ENCODE measurements around the gene ZNF600. TPM values are rescaled to one million over a fixed set of nuclear protein-coding genes. Genes with fewer than 3 reads are reported as not detected.
"Not testable (repeated sequence)": the region's sequence is repeated elsewhere in the genome, so short reads cannot be mapped to it uniquely, and the experiment has no call there.

The ZNF600 gene
- total RNA-seq, 8 experiments from 2014 or later: 0.55 to 10.8 (median 2.1) TPM

DNA sequence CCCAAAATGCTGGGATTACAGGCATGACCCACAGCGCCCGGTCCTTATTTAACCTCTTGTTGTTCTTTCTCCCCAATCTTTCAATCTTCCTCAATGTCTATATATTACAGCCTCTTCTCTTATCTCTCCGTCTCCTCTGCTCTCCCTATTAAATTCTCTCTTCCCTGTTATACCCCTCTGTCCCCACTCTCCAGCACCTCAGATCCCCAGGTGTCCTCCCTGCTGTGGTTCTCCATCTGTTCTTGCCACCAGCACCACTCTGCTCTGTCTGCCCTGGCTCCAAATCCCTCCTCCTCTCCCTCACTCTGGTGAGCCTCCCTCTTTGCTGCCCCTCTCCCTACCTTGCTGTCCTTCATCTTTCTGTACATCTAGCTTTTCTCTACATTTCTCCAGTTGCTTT, 1.1 kb downstream of the ZNF600 start:
- Histone ChIP-seq H3K4me3 (no peak overlapping the region), H3K4me1 (replicated peaks in 1 of 2) (peaks cover 0 to 4% of the 10 kb centered on the region in 2 donors), H3K27ac (no peak overlapping the region)
- ATAC-seq (replicated peaks in 6 of 8): no peak
- in situ Hi-C loops (cut with MboI; ENCODE audit: low pct_unique_long_range_greater_than_20kb in 2 of 9, low sequenced_read_pairs in 9 of 9, unreplicated experiment in 9 of 9): no loop called here
- 75 to 100% (median 92%) methylated on average over 1 to 2 of the region's 3 CpGs; no CpG with 5 or more reads in 2 of the 10 experiments for WGBS, 10 experiments

DNA sequence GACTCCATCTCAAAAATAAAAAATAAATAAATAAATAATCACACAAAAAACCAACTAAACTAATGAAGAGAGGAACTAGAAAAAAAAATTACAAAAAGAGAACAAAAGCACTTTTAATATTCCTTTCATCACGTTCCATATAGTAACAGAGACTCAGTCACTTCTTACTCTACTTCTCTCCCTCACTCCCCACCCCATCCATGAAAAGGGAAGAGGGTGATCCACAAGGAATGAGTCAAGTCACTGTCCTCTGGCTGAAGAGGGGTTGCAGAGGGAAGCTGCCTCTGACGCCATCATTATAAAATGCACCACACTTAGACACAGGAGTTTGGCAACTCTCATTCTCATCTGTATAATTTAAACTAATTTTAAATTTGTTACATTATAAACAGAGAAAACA, 3.7 kb downstream of the ZNF600 start:
- ATAC-seq (replicated peaks in 6 of 8); H3K4me3 ChIP-seq; H3K27ac ChIP-seq; H3K4me1 ChIP-seq (replicated peaks in 1 of 2); in situ Hi-C loops (cut with MboI; ENCODE audit: low pct_unique_long_range_greater_than_20kb in 2 of 9, low sequenced_read_pairs in 9 of 9, unreplicated experiment in 9 of 9): not testable (repeated sequence)
- 60 to 100% (median 60%) methylated on average over 1 of the region's 2 CpGs; no CpG with 5 or more reads in 7 of the 10 experiments for WGBS, 10 experiments

DNA sequence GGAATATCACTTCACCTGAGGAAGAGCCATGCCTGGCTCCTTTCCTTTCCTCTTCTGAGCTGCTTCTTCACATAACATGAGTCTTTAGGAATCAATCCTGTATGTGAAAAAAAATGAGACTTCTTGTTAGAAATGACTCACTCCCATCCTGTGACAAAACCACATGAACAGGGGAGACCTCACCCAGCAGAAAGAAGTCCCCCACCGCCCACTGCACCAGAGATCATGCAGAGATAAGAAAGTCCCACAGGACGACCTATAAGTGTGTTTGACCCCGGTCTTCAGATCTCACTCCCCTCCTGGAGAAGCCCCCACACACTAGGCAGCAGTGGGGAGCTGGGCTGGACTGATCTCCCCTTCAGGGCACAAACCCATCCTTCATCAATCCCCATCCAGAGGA, 7.8 kb downstream of the ZNF600 start:
- Histone ChIP-seq H3K4me3 (no peak overlapping the region), H3K27ac (no peak overlapping the region), H3K4me1 (replicated peaks in 1 of 2) (no peaks in the 10 kb centered on the region)
- ATAC-seq (replicated peaks in 6 of 8): peak in 5 of 8 experiments; percentile 18 to 51 (median 36)
- in situ Hi-C loops (cut with MboI; ENCODE audit: low pct_unique_long_range_greater_than_20kb in 2 of 9, low sequenced_read_pairs in 9 of 9, unreplicated experiment in 9 of 9): no loop called here
- WGBS, 10 experiments: 30 to 69% methylated on average over 2 to 3 of the region's 3 CpGs; no CpG with 5 or more reads in 8 of the 10 experiments

DNA sequence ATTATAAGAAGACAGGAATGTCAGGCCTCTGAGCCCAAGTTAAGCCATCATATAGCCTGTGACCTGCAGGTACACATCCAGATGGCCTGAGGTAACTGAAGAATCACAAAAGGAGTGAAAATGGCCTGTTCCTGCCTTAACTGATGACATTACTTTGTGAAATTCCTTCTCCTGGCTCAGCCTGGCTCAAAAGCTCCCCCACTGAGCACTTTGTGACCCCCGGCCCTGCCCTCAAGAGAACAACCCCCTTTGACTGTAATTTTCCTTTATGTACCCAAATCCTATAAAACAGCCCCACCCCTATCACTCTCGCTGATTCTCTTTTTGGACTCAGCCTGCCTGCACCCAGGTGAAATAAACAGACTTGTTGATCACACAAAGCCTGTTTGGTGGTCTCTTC, 30.1 kb downstream of the ZNF600 start:
- H3K4me3 ChIP-seq; in situ Hi-C loops (cut with MboI; ENCODE audit: low pct_unique_long_range_greater_than_20kb in 2 of 9, low sequenced_read_pairs in 9 of 9, unreplicated experiment in 9 of 9); H3K4me1 ChIP-seq (replicated peaks in 1 of 2); ATAC-seq (replicated peaks in 6 of 8); H3K27ac ChIP-seq: not testable (repeated sequence)
- 17 to 100% (median 71%) methylated on average over 1 to 2 of the region's 2 CpGs; no CpG with 5 or more reads in 5 of the 10 experiments for WGBS, 10 experiments

DNA sequence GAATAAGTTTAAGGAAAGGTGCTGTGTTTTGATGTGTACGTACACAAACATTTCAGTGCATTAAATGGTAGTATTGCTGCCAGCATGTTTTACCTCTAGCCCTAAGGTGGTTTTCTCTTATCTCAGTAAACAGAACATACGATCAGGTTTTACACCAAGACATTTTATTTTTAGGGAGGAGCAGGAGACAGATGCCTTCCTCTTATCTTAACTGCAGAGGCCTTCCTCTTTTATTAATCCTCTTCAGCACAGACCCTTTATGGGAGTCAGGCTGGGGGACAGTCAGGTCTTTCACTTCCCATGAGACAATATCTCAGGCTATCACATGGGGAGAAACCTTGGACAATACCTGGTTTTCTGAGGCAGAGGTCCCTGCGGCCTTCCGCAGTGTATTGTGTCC, 36.8 kb downstream of the ZNF600 start:
- in situ Hi-C loops (cut with MboI; ENCODE audit: low pct_unique_long_range_greater_than_20kb in 2 of 9, low sequenced_read_pairs in 9 of 9, unreplicated experiment in 9 of 9): no loop called here
- Histone ChIP-seq H3K27ac (no peak overlapping the region), H3K4me1 (replicated peaks in 1 of 2) (no peaks in the 10 kb centered on the region), H3K4me3 (no peak overlapping the region)
- 0 to 88% (median 62%) methylated on average over 1 to 4 of the region's 4 CpGs; no CpG with 5 or more reads in 2 of the 10 experiments for WGBS, 10 experiments
- no peak for ATAC-seq (replicated peaks in 6 of 8)

DNA sequence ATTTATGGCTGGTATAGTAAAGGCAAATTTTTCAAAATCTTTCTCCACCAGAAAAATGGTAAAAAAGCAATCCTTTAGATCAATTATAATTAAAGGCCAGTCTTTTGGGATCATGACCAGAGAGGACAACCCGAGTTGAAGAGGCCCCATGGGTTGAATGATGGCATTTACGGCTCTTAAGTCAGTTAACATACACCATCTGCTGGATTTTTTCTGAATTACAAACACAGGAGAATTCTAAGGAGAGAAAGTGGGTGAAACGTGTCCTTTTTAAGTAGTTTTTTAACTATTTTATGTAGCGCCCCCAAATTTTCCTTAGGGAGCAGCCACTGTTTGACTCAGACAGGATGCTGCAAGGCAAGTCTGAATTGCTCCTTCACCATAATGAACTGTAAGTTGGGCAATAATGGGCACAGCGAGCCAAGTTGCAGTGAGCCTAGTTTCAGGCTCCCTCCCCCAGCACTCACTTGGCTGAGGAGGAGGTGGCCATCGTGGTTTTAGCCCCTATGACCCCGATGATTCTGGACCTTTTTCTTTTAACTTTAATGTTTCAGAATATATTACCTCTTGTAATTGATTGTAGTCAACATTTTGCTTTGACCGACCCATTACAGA, 38.1 kb downstream of the ZNF600 start:
- no peak overlapping the region for H3K27ac ChIP-seq
- WGBS, 10 experiments: 8 to 80% (median 29%) methylated on average over 1 to 8 of the region's 8 CpGs

DNA sequence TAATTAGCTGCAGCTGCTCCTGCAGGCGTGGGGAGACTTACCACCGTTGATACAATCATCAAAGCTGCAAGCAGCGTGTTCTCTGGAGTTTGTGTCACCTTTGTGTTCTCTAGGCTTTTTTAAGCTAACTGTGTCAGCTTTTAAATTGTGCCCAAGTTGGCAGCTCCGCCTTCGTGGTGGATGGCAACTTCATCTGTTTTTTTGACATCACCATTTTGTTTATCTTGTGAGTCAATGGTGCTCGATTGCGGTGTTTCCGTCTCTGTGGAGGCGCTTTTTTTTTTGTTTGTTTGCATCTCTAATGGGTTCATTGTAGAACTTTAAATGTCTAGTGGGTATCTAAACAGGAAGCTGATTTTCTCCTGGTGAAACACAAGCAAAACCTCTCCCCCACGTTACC, 40.7 kb downstream of the ZNF600 start:
- H3K27ac ChIP-seq; in situ Hi-C loops (cut with MboI; ENCODE audit: low pct_unique_long_range_greater_than_20kb in 2 of 9, low sequenced_read_pairs in 9 of 9, unreplicated experiment in 9 of 9); H3K4me1 ChIP-seq (replicated peaks in 1 of 2); ATAC-seq (replicated peaks in 6 of 8); H3K4me3 ChIP-seq: not testable (repeated sequence)
- 42 to 85% (median 79%) methylated on average over 1 to 10 of the region's 10 CpGs for WGBS, 10 experiments

More for the DNA sequence above, 38.1 kb downstream of the ZNF600 start:
- Histone ChIP-seq H3K4me1 (replicated peaks in 1 of 2) (no peaks in the 10 kb centered on the region), H3K4me3 (no peak overlapping the region)
- in situ Hi-C loops (cut with MboI; ENCODE audit: low pct_unique_long_range_greater_than_20kb in 2 of 9, low sequenced_read_pairs in 9 of 9, unreplicated experiment in 9 of 9): no loop called here
- ATAC-seq (replicated peaks in 6 of 8): peak in 4 of 8 experiments; percentile 32 to 68 (median 40)

DNA sequence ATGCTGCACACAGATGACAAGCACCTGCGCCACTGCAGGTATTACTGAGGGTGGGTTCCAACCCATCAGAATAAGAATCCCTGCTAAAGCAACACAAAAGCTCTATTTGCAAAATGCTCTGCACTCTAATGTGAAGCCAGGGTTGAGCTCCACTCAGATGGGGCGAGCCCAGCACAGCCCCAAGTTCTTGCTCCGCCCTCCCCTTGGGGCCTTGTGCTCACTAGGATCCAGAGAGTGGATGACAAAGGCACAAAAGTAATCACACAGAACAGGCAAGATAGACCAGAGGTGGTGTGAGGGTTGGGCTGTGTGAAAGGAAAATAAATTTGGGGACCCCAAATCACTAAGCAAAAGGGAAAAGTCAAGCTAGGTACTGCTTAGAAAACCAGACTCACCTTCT, 43.5 kb downstream of the ZNF600 start:
- Histone ChIP-seq H3K4me1 (replicated peaks in 1 of 2) (no peaks in the 10 kb centered on the region), H3K27ac (no peak overlapping the region), H3K4me3 (no peak overlapping the region)
- in situ Hi-C loops (cut with MboI; ENCODE audit: low pct_unique_long_range_greater_than_20kb in 2 of 9, low sequenced_read_pairs in 9 of 9, unreplicated experiment in 9 of 9): no loop called here
- ATAC-seq (replicated peaks in 6 of 8): peak in 2 of 8 experiments; percentile 80 to 85
- 80 to 100% (median 87%) methylated on average over 1 to 3 of the region's 3 CpGs; no CpG with 5 or more reads in 6 of the 10 experiments for WGBS, 10 experiments

DNA sequence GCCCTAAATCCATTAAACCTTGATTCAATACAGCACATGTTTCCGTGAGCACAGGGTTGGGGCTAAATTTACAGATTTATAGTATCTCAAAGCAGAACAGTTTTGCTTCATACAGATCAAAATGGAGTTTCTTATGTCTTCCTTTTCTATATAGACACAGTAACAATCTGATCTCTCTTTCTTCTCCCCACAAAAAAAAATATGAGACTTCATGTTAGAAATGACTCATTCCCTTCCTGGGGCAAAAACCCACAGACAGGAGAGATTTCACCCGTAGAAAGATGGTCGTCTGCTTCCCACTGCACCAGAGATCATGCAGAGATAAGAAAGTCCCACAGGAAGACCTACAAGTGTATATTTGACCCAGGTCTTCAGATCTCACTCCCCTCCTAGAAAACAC, 44.1 kb downstream of the ZNF600 start:
- Histone ChIP-seq H3K4me1 (replicated peaks in 1 of 2) (no peaks in the 10 kb centered on the region), H3K4me3 (no peak overlapping the region), H3K27ac (no peak overlapping the region)
- in situ Hi-C loops (cut with MboI; ENCODE audit: low pct_unique_long_range_greater_than_20kb in 2 of 9, low sequenced_read_pairs in 9 of 9, unreplicated experiment in 9 of 9): no loop called here
- 0 to 100% (median 74%) methylated on average over 1 to 3 of the region's 3 CpGs; no CpG with 5 or more reads in 2 of the 10 experiments for WGBS, 10 experiments
- ATAC-seq (replicated peaks in 6 of 8): no peak

DNA sequence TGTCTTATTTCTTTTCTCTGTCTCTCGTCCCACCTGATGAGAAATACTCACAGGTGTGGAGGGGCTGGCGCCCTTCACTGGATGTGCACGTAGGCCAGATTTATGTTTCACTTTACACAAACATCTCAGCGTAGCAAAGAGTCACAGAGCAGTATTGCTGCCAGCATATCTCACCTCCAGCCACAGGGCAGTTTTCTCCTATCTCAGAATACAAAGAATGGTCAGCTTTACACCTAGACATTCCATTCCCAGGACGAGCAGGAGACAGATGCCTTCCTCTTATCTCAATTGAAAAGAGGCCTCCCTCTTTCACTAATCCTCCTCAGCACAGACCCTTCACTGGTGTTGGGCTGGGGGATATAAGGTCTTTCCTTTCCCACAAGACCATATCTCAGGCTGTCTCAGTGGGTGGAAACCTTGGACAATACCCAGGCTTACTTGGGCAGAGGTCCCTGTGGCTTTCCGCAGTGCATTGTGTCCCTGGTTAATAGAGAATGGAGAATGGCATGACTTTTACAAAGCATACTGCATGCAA, 44.6 kb downstream of the ZNF600 start:
- WGBS, 10 experiments: 0 to 88% (median 63%) methylated on average over 1 to 4 of the region's 6 CpGs; no CpG with 5 or more reads in 2 of the 10 experiments
- no peaks in the 10 kb centered on the region for H3K4me1 ChIP-seq (replicated peaks in 1 of 2)
- H3K27ac ChIP-seq: no peak overlapping the region
- in situ Hi-C loops (cut with MboI; ENCODE audit: low pct_unique_long_range_greater_than_20kb in 2 of 9, low sequenced_read_pairs in 9 of 9, unreplicated experiment in 9 of 9): no loop called here
- H3K4me3 ChIP-seq: no peak overlapping the region
- ATAC-seq (replicated peaks in 6 of 8): no peak

DNA sequence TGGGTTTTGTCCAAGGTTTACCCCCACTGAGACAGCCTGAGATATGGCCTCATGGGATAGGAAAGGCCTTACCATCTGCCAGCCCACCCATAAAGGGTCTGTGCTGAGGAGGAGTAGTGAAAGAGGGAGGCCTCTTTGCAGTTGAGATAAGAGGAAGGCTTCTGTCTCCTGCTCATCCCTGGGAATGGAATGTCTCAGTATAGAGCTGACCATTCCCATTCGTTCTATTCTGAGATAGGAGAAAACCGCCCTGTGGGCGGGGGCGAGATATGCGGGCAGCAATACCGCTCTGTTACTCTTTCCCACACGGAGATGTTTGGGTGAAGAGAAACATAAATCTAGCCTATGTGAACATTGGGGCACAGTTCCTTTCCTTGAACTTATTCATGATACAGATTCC, 45.2 kb downstream of the ZNF600 start:
- 20 to 100% (median 51%) methylated on average over 1 to 6 of the region's 7 CpGs; no CpG with 5 or more reads in 3 of the 10 experiments for WGBS, 10 experiments
- H3K4me1 ChIP-seq (replicated peaks in 1 of 2); ATAC-seq (replicated peaks in 6 of 8); H3K27ac ChIP-seq; H3K4me3 ChIP-seq; in situ Hi-C loops (cut with MboI; ENCODE audit: low pct_unique_long_range_greater_than_20kb in 2 of 9, low sequenced_read_pairs in 9 of 9, unreplicated experiment in 9 of 9): not testable (repeated sequence)

DNA sequence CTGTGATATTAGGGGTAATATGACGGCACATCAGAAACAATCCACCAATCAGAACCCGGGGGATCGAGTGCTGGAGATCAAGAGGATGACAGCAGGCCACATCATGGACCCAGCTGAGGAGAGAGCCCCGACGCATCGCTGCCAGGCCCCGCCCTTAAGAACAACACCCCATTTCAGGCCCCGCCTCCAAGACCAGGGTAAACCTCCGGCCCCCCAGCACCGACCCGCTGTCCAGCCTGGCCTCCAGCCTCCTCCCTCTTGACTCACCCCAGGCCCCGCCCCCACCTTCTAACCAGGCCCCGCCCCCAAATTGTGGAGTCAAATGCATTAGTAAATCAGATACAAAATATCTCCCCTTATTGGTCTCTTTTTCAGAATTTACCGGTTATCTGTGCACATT, 47.0 kb downstream of the ZNF600 start:
- ATAC-seq (replicated peaks in 6 of 8): no peak
- H3K4me1 ChIP-seq (replicated peaks in 1 of 2): peaks cover 3 to 11% of the 10 kb centered on the region in 2 donors
- WGBS, 10 experiments: 0 to 100% (median 100%) methylated on average over 1 to 6 of the region's 14 CpGs; no CpG with 5 or more reads in 4 of the 10 experiments
- in situ Hi-C loops (cut with MboI; ENCODE audit: low pct_unique_long_range_greater_than_20kb in 2 of 9, low sequenced_read_pairs in 9 of 9, unreplicated experiment in 9 of 9): no loop called here
- H3K27ac ChIP-seq: no peak overlapping the region
- H3K4me3 ChIP-seq: no peak overlapping the region

DNA sequence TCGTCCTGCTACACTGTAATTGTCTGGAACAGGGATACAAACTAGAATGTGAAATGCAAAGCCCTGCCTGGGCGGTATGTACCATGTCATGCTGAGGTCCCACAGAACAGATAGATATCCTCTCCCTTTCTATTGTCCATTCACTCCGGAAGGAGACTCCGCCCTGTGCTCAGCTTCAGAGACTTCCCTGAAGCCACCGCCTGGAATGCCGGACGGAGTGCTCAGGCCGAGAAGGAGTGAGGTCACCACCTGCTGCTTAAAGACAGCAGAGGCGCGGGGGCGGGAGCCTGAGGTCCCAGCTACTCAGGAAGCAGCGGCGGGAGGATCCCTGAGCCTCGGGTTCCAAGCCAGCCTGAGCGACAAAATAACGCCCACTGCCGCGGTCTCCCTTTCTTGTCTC, 50.9 kb downstream of the ZNF600 start:
- Histone ChIP-seq H3K4me3 (peak overlapping the region; percentile 7 to 93 (median 71)), H3K27ac (peak overlapping the region; percentile 59 to 70), H3K4me1 (replicated peaks in 1 of 2) (peaks cover 3 to 11% of the 10 kb centered on the region in 2 donors)
- WGBS, 10 experiments: 17 to 100% (median 78%) methylated on average over 1 to 12 of the region's 18 CpGs; no CpG with 5 or more reads in 2 of the 10 experiments
- in situ Hi-C loops (cut with MboI; ENCODE audit: low pct_unique_long_range_greater_than_20kb in 2 of 9, low sequenced_read_pairs in 9 of 9, unreplicated experiment in 9 of 9): no loop called here
- peak in 5 of 8 experiments; percentile 60 to 76 (median 72) for ATAC-seq (replicated peaks in 6 of 8)

Data from motor neuron (in vitro differentiated cells).